B cell (primary cell): ENCODE measurements around the gene DHRS12. TPM values are rescaled to one million over a fixed set of nuclear protein-coding genes. Genes with fewer than 3 reads are reported as not detected.

Experiments
- ATAC-seq: fragments of 200-7000 bp; cut with Tn5 transposase; one replicate; pipeline ENCODE4 v1.10.0; 2021; ENCODE audit warnings: low read depth, mild to moderate bottlenecking, moderate number of reproducible peaks, moderate library complexity
- CTCF ChIA-PET: fragments of 350-600 bp; sonication (Branson Sonifier 250); formaldehyde crosslinking; loops from one replicate; lab custom pipeline; 2021; ENCODE audit warnings: antibody characterized with exemption, inconsistent platforms; lab: Charles Lee
- POLR2A ChIA-PET: fragments of 350-600 bp; sonication (Branson Sonifier 250); formaldehyde crosslinking; loops from one replicate; lab custom pipeline; 2021; ENCODE audit warnings: antibody characterized with exemption; lab: Charles Lee
- DNase-seq: peaks from one replicate; pipeline ENCODE4 v3.0.0; 2013
- H2AFZ ChIP-seq: 2 replicates; pipeline ENCODE4 v1.6.1; 2012; ENCODE audit warnings: mild to moderate bottlenecking, low read depth, low read length; ENCODE audit not compliant: insufficient read depth, poor library complexity, severe bottlenecking
- H3K27ac ChIP-seq, 2 donors: 1 replicate in 1 of 2; 2 replicates in 1 of 2; pipeline ENCODE4 v1.5.1; 2012 to 2013; ENCODE audit warnings: low read length in 2 of 2, mild to moderate bottlenecking in 2 of 2, moderate library complexity in 1 of 2
- H3K27me3 ChIP-seq, 4 experiments: fragments of 200-600 bp in 1 of 4; sonication (generic) in 1 of 4; replicated peaks in 1 of 4; 1 replicate in 2 of 4; 2 replicates in 2 of 4; pipeline versions ENCODE4 v1.6.1 to v1.7.0; 2013 to 2016; ENCODE audit warnings: low read length in 3 of 4, mild to moderate bottlenecking in 2 of 4, mixed read lengths in 1 of 4, moderate library complexity in 1 of 4; ENCODE audit not compliant: insufficient read depth in 4 of 4, control insufficient read depth in 3 of 4; ENCODE audit errors: control extremely low read depth in 1 of 4
- H3K36me3 ChIP-seq, 2 experiments: replicated peaks in 1 of 2; 1 replicate in 1 of 2; 2 replicates in 1 of 2; pipeline versions ENCODE4 v1.6.1 to v1.7.1; 2013; ENCODE audit warnings: low read length in 1 of 2; ENCODE audit not compliant: insufficient read depth in 2 of 2, control insufficient read depth in 1 of 2; ENCODE audit errors: control extremely low read depth in 1 of 2, extremely low read depth in 1 of 2
- H3K4me1 ChIP-seq, 2 donors: fragments of 200-600 bp in 1 of 2; sonication (generic) in 1 of 2; 1 replicate in 1 of 2; 2 replicates in 1 of 2; pipeline versions ENCODE4 v1.5.1 to v1.6.1; 2013 to 2017; ENCODE audit warnings: low read length in 2 of 2; ENCODE audit not compliant: control insufficient read depth in 2 of 2, insufficient read depth in 2 of 2
- H3K4me2 ChIP-seq: replicated peaks from 2 replicates; pipeline ENCODE3; 2012; ENCODE audit warnings: mild to moderate bottlenecking, low read depth, low read length; ENCODE audit not compliant: poor library complexity, severe bottlenecking
- H3K4me3 ChIP-seq, 5 experiments: fragments of 200-600 bp in 1 of 5; sonication (generic) in 1 of 5; 1 replicate in 3 of 5; 2 replicates in 2 of 5; pipeline versions ENCODE4 v1.5.1 to v1.7.0; 2011 to 2016; ENCODE audit warnings: low read length in 4 of 5, mild to moderate bottlenecking in 4 of 5, low read depth in 2 of 5, control low read depth in 1 of 5, moderate library complexity in 1 of 5; ENCODE audit not compliant: insufficient read depth in 1 of 5; ENCODE audit errors: control extremely low read depth in 1 of 5, extremely low read depth in 1 of 5
- H3K79me2 ChIP-seq: fragments of 200-600 bp; sonication (generic); one replicate; pipeline ENCODE4 v1.6.0; 2016; ENCODE audit warnings: low read length; ENCODE audit not compliant: control insufficient read depth, insufficient read depth
- H3K9ac ChIP-seq: fragments of 200-600 bp; sonication (generic); 2 replicates; pipeline ENCODE4 v1.6.1; 2017; ENCODE audit warnings: mild to moderate bottlenecking, low read length, moderate library complexity
- H3K9me3 ChIP-seq, 3 donors: one replicate each; pipeline versions ENCODE4 v1.6.1 to v1.7.1; 2013; ENCODE audit warnings: low read length in 2 of 3; ENCODE audit not compliant: control insufficient read depth in 2 of 3, insufficient read depth in 1 of 3; ENCODE audit errors: control extremely low read depth in 1 of 3
- H4K20me1 ChIP-seq: 2 replicates; pipeline ENCODE4 v1.6.0; 2012; ENCODE audit warnings: mild to moderate bottlenecking, low read length; ENCODE audit not compliant: insufficient read depth, control insufficient read depth, poor library complexity, severe bottlenecking
- H3K27ac Mint-ChIP-seq: one replicate; pipeline ENCODE4 v1.8.0; 2021; ENCODE audit warnings: mixed read lengths
- H3K27me3 Mint-ChIP-seq: one replicate; pipeline ENCODE4 v1.8.0; 2021; ENCODE audit warnings: mixed read lengths
- H3K4me1 Mint-ChIP-seq: one replicate; pipeline ENCODE4 v1.8.0; 2021; ENCODE audit warnings: mixed read lengths
- H3K4me3 Mint-ChIP-seq: one replicate; pipeline ENCODE4 v1.8.0; 2021; ENCODE audit warnings: mixed read lengths
- H3K9me3 Mint-ChIP-seq: one replicate; pipeline ENCODE4 v1.8.0; 2022; ENCODE audit warnings: mixed read lengths; ENCODE audit not compliant: insufficient read depth
- CTCF ChIP-seq: fragments of 200-600 bp; IDR thresholded peaks from one replicate; pipeline ENCODE4 v1.8.0; 2022; ENCODE audit warnings: antibody characterized with exemption, mild to moderate bottlenecking
- EZH2 ChIP-seq: IDR thresholded peaks from 2 replicates; pipeline ENCODE4 v1.6.1; 2012; ENCODE audit warnings: borderline replicate concordance, low read depth, mild to moderate bottlenecking, moderate library complexity, low read length; ENCODE audit not compliant: insufficient read depth, poor library complexity, severe bottlenecking
- WGBS: methylation state at CpG from one replicate; pipeline ENCODE4 v1.1.5; 2013; ENCODE audit warnings: missing lambda C conversion rate; ENCODE audit not compliant: insufficient coverage; 5-methylcytosine and 5-hydroxymethylcytosine counted together
- intact Hi-C: fragments of 100-400 bp; cut with micrococcal nuclease; formaldehyde crosslinking; loops from one replicate; pipeline ENCODE4 v1.10.0; 2022
- polyA plus RNA-seq: library from polyadenylated mRNA; depleted of rRNA; stranded (reverse); fragments of >200 nt; gene quantifications from 2 replicates; pipeline ENCODE4 v1.2.3, GENCODE V29; 2012
- total RNA-seq, 2 donors: library from RNA; stranded (reverse); fragments of 120-200 nt in 1 of 2; gene quantifications; 1 replicate in 1 of 2; 2 replicates in 1 of 2; pipeline versions ENCODE4 v1.2.3 to v1.2.4, GENCODE V29; 2013 to 2022

Gene DHRS12
- total and polyA plus RNA-seq, 2 donors (not counting 1 experiment from before 2014, with no cell fraction given) = 12.0 to 23.2 TPM

GRCh38 chr13:51781246-51782022 is 22.5 kb downstream of the DHRS12 start:
- Histone ChIP-seq H3K9ac (no peak overlapping the region), H4K20me1 (no peaks in the 10 kb centered on the region), H3K79me2 (no peaks in the 10 kb centered on the region), H3K36me3 (no peaks in the 10 kb centered on the region), H3K4me2 (peak overlapping the region; percentile 36), H3K9me3 (no peaks in the 10 kb centered on the region), H3K27me3 (no peaks in the 10 kb centered on the region), H2AFZ (no peak overlapping the region), H3K27ac (no peak overlapping the region), H3K4me3 (no peak overlapping the region), H3K4me1 (peaks cover 0 to 10% of the 10 kb centered on the region in 2 donors)
- Mint-ChIP-seq H3K4me3 (no peak overlapping the region), H3K4me1 (peaks cover 11% of the 10 kb centered on the region), H3K9me3 (no peaks in the 10 kb centered on the region), H3K27me3 (no peaks in the 10 kb centered on the region), H3K27ac (no peak overlapping the region)
- intact Hi-C loops = no loop called here
- no peak for TF ChIP-seq CTCF
- no peak for TF ChIP-seq EZH2
- ChIA-PET POLR2A (interaction anchor here (0.7 kb wide), 1 partner anchor 307 kb away, joined by 3 read pairs; no protein-coding TSS in a partner anchor), CTCF (interaction anchor here (0.8 to 1.8 kb wide), 4 partner anchors 17 to 348 kb away, joined by 3 to 4 read pairs (median 4); no protein-coding TSS in a partner anchor)
- ATAC-seq = peak; percentile 45
- DNase-seq = peak; percentile 28
- WGBS = 77% methylated on average over 11 of the region's 15 CpGs

DNA sequence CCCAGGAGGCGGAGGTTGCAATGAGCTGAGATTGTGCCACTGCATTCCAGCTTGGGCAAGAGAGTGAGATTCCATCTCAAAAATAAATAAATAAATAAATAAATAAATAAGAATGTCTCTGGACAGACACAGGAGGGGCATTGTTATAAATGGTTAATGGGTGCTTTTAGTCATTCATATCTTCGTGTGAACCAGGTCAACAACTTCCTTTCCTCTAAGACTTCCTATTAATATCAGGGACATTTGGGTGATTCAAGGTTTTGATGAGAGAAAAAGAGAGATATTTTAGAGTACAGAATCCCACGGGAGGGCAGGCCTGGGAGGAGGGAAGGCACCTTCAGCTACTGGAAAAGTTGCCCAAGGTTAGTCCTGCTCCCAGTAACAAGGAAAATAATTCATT is 23.9 kb downstream of the DHRS12 start:
- CTCF ChIA-PET = interaction anchor here (0.9 to 1.0 kb wide), 2 partner anchors 18 to 347 kb away, joined by 3 to 4 read pairs; no protein-coding TSS in a partner anchor
- DNase-seq (no peak), ATAC-seq (no peak)
- intact Hi-C loops = no loop called here
- WGBS = no CpG with 5 or more reads among the region's 3 CpGs
- POLR2A ChIA-PET = no interaction called here
- no peak for TF ChIP-seq EZH2
- TF ChIP-seq CTCF = no peak
- Histone ChIP-seq H4K20me1 (no peaks in the 10 kb centered on the region), H2AFZ (no peak overlapping the region), H3K4me1 (peaks cover 0 to 10% of the 10 kb centered on the region in 2 donors), H3K9me3 (peaks cover 0 to 3% (median 0%) of the 10 kb centered on the region in 3 donors), H3K79me2 (no peaks in the 10 kb centered on the region), H3K4me2 (no peak overlapping the region), H3K4me3 (no peak overlapping the region), H3K9ac (no peak overlapping the region), H3K36me3 (no peaks in the 10 kb centered on the region), H3K27ac (no peak overlapping the region), H3K27me3 (no peaks in the 10 kb centered on the region)
- Mint-ChIP-seq H3K9me3 (no peaks in the 10 kb centered on the region), H3K27ac (no peak overlapping the region), H3K4me1 (peaks cover 11% of the 10 kb centered on the region), H3K4me3 (no peak overlapping the region), H3K27me3 (no peaks in the 10 kb centered on the region)
